Endodermal cell (in vitro differentiated cells): ENCODE results near the gene PDGFRB. TPM values are rescaled to one million over a fixed set of nuclear protein-coding genes. Genes with fewer than 3 reads are reported as not detected.

Source experiments
- DNase-seq: peaks from one replicate; pipeline ENCODE4 v3.0.0-alpha.2; 2017
- H3K27ac ChIP-seq: 2 replicates; pipeline ENCODE4 v1.5.1; 2013; ENCODE audit warnings: mild to moderate bottlenecking, low read depth, low read length, moderate library complexity
- H3K27me3 ChIP-seq: 2 replicates; pipeline ENCODE4 v1.6.1; 2013; ENCODE audit warnings: mild to moderate bottlenecking, low read length, moderate library complexity; ENCODE audit not compliant: insufficient read depth, control insufficient read depth, poor library complexity, severe bottlenecking
- H3K36me3 ChIP-seq: 2 replicates; pipeline ENCODE4 v1.7.0; 2013; ENCODE audit warnings: mild to moderate bottlenecking, low read length, moderate library complexity; ENCODE audit not compliant: control insufficient read depth, insufficient read depth
- H3K4me1 ChIP-seq: one replicate; pipeline ENCODE4 v1.7.0; 2013; ENCODE audit warnings: low read length; ENCODE audit not compliant: control insufficient read depth, insufficient read depth
- H3K4me3 ChIP-seq: 2 replicates; pipeline ENCODE4 v1.5.1; 2013; ENCODE audit warnings: mild to moderate bottlenecking, low read length, moderate library complexity
- H3K9ac ChIP-seq: 2 replicates; pipeline ENCODE4 v1.6.1; 2013; ENCODE audit warnings: mild to moderate bottlenecking, low read length, moderate library complexity; ENCODE audit not compliant: poor library complexity, severe bottlenecking; ENCODE audit errors: extremely low read depth
- H3K9me3 ChIP-seq: 2 replicates; pipeline ENCODE4 v1.6.1; 2013; ENCODE audit warnings: mild to moderate bottlenecking, low read length, moderate library complexity; ENCODE audit not compliant: control insufficient read depth
- H3K27ac Mint-ChIP-seq: 2 replicates; pipeline ENCODE4 v1.8.0; 2020; ENCODE audit warnings: mixed read lengths
- H3K27me3 Mint-ChIP-seq: 2 replicates; pipeline ENCODE4 v1.8.0; 2021; ENCODE audit warnings: mild to moderate bottlenecking, mixed read lengths; ENCODE audit not compliant: insufficient read depth
- H3K36me3 Mint-ChIP-seq: 2 replicates; pipeline ENCODE4 v1.8.0; 2020; ENCODE audit warnings: low read depth, mixed read lengths
- H3K4me1 Mint-ChIP-seq: 2 replicates; pipeline ENCODE4 v1.8.0; 2020; ENCODE audit warnings: mixed read lengths
- H3K4me3 Mint-ChIP-seq: 2 replicates; pipeline ENCODE4 v1.8.0; 2020; ENCODE audit warnings: mild to moderate bottlenecking, moderate library complexity, mixed read lengths
- H3K9me3 Mint-ChIP-seq: 2 replicates; pipeline ENCODE4 v1.8.0; 2020; ENCODE audit warnings: mild to moderate bottlenecking, mixed read lengths
- CTCF ChIP-seq: fragments of 200-600 bp; sonication (generic); conservative IDR thresholded peaks from 2 replicates; pipeline ENCODE4 v1.5.0; 2021; ENCODE audit warnings: antibody characterized with exemption, mild to moderate bottlenecking
- WGBS, 2 experiments: methylation state at CpG; one replicate each; pipeline versions ENCODE4 v1.1.5 to v1.1.7; 2013; ENCODE audit warnings: missing lambda C conversion rate in 2 of 2, mixed read lengths in 1 of 2; ENCODE audit not compliant: insufficient coverage in 1 of 2, insufficient read length in 1 of 2; 5-methylcytosine and 5-hydroxymethylcytosine counted together
- total RNA-seq, 2 donors: library from RNA; stranded (reverse); fragmentation: NEBNext Ultra II Directional in 1 of 2; extraction: Animal tissue kit (Norgen Biotek cat#: 25700) in 1 of 2; gene quantifications; 2 replicates in 1 of 2; 3 replicates in 1 of 2; pipeline ENCODE4 v1.2.1, GENCODE V29; 2021

PDGFRB gene
- total RNA-seq, 2 donors from 2014 or later, result 4.1 to 6.5 TPM

GRCh38 chr5:150166650-150167511 lies 11.2 kb upstream of the PDGFRB start, which contains the start of gene CDX1:
CDX1 (plus strand) TSS chr5:150166778; CDS start chr5:150166877, 99 bp downstream.
- Histone ChIP-seq H3K4me3 (no peak within 1 kb of the TSS), H3K9ac (no peak within 1 kb of the TSS), H3K27ac (no peak within 1 kb of the TSS), H3K27me3 (peaks cover 71% of the 10 kb centered on the region), H3K4me1 (no peaks in the 10 kb centered on the region), H3K9me3 (no peaks in the 10 kb centered on the region), H3K36me3 (no peaks in the 10 kb centered on the region)
- Mint-ChIP-seq H3K36me3 (no peaks in the 10 kb centered on the region), H3K4me3 (peak within 1 kb of the TSS; percentile 36), H3K27ac (no peak within 1 kb of the TSS), H3K27me3 (peaks cover 83% of the 10 kb centered on the region), H3K9me3 (no peaks in the 10 kb centered on the region), H3K4me1 (peaks cover 15% of the 10 kb centered on the region)
- WGBS, 2 experiments, result 13 to 14% methylated on average over 29 to 93 of the region's 93 CpGs
- DNase-seq, result peak; percentile 78
- no peak for TF ChIP-seq CTCF

- Histone ChIP-seq H3K27me3 (peaks cover 70% of the 10 kb centered on the region), H3K4me1 (no peaks in the 10 kb centered on the region), H3K9me3 (no peaks in the 10 kb centered on the region), H3K9ac (no peak overlapping the region), H3K36me3 (no peaks in the 10 kb centered on the region), H3K4me3 (no peak overlapping the region), H3K27ac (no peak overlapping the region)
- Mint-ChIP-seq H3K27ac (no peak overlapping the region), H3K36me3 (no peaks in the 10 kb centered on the region), H3K9me3 (no peaks in the 10 kb centered on the region), H3K27me3 (peaks cover 78% of the 10 kb centered on the region), H3K4me1 (peaks cover 18% of the 10 kb centered on the region), H3K4me3 (peak overlapping the region; percentile 17)
- TF ChIP-seq CTCF, result no peak
- WGBS, 2 experiments, result 39 to 42% methylated on average over 15 to 27 of the region's 27 CpGs
- DNase-seq, result no peak
These were observed 10.5 kb upstream of the PDGFRB start for GRCh38 chr5:150166037-150166649.

DNA sequence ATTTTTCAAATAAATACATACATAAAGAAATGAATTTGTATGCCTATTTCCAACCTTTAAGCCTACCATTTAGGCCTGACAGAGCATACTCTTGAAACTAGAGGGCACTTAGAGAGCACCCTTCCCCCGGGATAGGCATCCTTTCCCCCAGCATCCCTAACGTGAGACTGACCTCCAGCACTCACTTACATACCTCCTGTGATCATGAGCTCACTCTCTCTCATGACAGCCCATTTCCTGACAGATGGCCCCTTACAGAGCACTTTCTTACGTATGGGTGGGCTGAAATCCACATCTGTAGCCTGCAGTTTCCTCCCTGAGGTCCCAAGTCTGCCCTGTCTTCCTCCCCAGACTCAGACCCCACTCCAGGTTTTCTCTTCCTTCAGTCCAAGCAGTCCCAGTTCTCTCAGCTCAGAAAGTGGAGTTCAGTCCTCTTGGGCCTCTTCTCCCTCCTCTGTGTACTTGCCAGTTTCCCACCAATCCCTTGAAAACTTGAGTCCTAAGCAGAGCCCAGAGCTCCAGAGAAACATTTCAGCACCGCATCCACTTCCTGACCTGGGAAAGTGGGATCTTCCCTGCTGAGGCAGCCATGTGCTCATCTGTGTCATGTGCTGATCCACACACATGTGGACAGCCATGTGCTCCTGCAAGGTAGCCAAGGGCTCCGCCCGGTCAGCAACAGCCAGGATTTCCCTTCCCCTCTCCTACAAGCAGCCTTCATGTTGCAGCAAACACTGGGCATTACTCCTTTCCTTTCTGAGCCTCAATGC lies 8.8 kb upstream of the PDGFRB start:
- Histone ChIP-seq H3K27me3 (peaks cover 52% of the 10 kb centered on the region), H3K27ac (no peak overlapping the region), H3K4me3 (no peak overlapping the region), H3K36me3 (no peaks in the 10 kb centered on the region), H3K9me3 (no peaks in the 10 kb centered on the region), H3K4me1 (no peaks in the 10 kb centered on the region), H3K9ac (no peak overlapping the region)
- H3K27ac Mint-ChIP-seq, result no peak overlapping the region
- no peaks in the 10 kb centered on the region for H3K9me3 Mint-ChIP-seq
- no peaks in the 10 kb centered on the region for H3K36me3 Mint-ChIP-seq
- 81 to 88% methylated on average over 6 of the region's 6 CpGs for WGBS, 2 experiments
- H3K27me3 Mint-ChIP-seq, result peaks cover 63% of the 10 kb centered on the region
- no peak overlapping the region for H3K4me3 Mint-ChIP-seq
- no peak for TF ChIP-seq CTCF
- no peak for DNase-seq
- H3K4me1 Mint-ChIP-seq, result peaks cover 22% of the 10 kb centered on the region
